ENCODE results near the gene JAK3. TPM values are rescaled to one million over a fixed set of nuclear protein-coding genes. Genes with fewer than 3 reads are reported as not detected.

Gene JAK3
- total and polyA plus RNA-seq, 2 donors = 16.1 to 50.4 TPM

DNA sequence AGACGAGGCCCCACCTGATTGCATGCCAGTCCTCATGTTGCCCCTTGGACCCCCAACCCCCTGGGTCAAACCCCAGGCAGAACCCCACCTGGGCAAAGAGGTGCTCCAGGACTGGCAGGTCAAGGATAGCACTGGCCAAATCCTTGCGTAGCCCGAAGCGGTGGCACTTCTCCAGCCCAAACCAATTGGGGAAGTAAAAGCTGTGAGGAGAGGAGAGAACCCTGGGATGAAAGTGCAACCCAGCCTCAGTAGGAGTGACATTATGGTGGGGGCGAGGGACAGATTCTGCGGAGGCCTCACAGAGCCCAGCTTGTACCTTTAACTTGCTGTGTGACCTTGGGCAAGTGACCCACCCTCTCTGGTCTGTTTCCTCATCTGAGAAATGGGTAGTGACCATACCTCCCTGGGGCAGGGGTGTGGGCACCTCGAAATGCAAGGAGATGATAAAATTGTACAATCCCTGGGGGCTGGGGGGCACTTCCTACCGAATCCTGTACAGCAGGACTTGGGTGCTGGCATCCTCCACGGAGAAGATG, 4.4 kb downstream of the JAK3 start:
- 96% methylated on average over 9 of the region's 9 CpGs for WGBS
- Histone ChIP-seq H3K9me3 (ENCODE audit: control insufficient read depth in 2 of 2, insufficient read depth in 1 of 2, low read length in 1 of 2) (no peaks in the 10 kb centered on the region), H3K4me3 (ENCODE audit: low read length in 2 of 2) (no peak overlapping the region), H3K36me3 (ENCODE audit: control insufficient read depth in 2 of 2, insufficient read depth in 2 of 2, low read length in 1 of 2) (peaks cover 48 to 50% of the 10 kb centered on the region in 2 donors), H3K27me3 (ENCODE audit: control insufficient read depth in 2 of 2, insufficient read depth in 1 of 2, low read length in 1 of 2) (no peaks in the 10 kb centered on the region), H3K27ac (ENCODE audit: low read depth in 1 of 2, low read length in 1 of 2) (no peak overlapping the region), H3K4me1 (ENCODE audit: control insufficient read depth in 2 of 2, insufficient read depth in 2 of 2, low read length in 2 of 2) (peaks cover 2 to 22% of the 10 kb centered on the region in 2 donors)
- no peak for DNase-seq (ENCODE audit: low read depth in 6 of 9, low spot score in 9 of 9)

DNA sequence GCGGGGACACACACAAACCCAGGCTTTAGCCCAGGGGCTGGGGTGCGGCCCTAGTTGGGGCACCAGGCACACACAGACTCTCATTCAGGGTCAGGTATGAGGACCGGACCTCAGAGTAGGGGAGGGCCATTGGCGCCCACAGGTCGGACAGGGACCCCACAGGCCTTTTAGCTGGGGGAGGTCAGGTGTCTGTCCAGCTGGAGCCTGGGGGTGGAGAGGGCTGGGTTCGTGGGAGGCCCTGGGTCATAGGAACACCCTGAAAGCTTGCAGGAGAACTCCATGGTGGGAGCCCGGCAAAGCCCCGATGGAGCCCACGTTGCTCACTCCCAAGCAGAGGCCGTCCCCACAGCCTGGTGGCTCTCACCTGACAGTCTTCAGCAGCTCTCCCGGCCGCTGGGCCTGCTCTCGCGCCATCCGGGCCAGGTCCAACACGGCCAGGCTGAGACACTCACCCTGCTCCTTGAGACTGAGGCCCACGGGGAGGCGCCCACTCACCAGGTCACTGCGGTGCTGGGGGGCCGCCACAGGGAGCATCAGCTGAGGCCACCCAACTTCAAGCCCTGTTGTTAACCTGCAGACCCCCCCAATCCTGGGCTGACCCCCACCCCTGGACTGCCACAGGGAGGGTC, 5.0 kb downstream of the JAK3 start:
- Histone ChIP-seq H3K4me3 (ENCODE audit: low read length in 2 of 2) (no peak overlapping the region), H3K9me3 (ENCODE audit: control insufficient read depth in 2 of 2, insufficient read depth in 1 of 2, low read length in 1 of 2) (no peaks in the 10 kb centered on the region), H3K27ac (ENCODE audit: low read depth in 1 of 2, low read length in 1 of 2) (no peak overlapping the region), H3K36me3 (ENCODE audit: control insufficient read depth in 2 of 2, insufficient read depth in 2 of 2, low read length in 1 of 2) (peaks cover 53 to 56% of the 10 kb centered on the region in 2 donors), H3K4me1 (ENCODE audit: control insufficient read depth in 2 of 2, insufficient read depth in 2 of 2, low read length in 2 of 2) (peaks cover 2 to 16% of the 10 kb centered on the region in 2 donors), H3K27me3 (ENCODE audit: control insufficient read depth in 2 of 2, insufficient read depth in 1 of 2, low read length in 1 of 2) (no peaks in the 10 kb centered on the region)
- no peak for DNase-seq (ENCODE audit: low read depth in 6 of 9, low spot score in 9 of 9)
- WGBS = 96% methylated on average over 20 of the region's 20 CpGs

DNA sequence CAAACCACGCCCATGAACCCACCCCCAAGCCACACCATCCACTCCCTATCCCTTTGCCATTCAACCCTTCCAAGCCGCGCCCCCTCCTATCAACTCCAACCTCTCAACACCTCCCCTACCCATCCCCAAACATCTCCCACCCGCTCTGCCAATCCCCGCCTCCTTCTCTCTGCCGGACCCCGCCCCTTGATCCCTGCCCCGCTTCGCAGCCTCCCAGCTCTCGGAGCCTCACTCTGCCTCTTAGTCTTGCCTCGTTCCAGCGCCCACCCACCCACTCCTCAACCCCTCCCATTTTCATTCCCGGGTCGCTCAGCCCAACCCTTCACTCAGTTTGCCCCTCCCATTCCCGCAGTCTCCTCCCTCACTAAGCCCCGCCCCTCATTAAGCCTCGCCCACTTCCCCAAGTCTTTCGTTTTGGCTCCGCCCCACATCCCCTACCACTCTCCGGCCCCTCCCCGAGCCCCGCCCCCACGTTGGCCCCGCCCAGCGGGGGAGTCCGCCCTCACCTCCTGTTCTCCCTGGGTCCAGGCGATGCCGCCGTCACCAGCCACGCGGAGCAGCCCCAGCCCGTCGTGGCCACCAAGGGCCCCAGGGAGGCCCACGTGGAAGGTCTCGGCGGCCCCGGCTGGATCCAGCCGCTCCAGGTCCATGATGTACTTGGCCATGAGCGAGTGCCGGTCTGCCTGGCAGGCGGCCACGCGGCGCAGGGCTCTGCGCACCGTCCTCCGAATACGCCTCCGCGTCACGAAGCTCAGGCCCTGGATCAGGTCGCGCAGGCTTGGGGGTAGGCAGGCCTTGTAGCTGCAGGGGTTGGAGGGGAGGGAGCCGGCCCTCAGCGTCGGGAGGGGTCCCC, 5.7 kb downstream of the JAK3 start:
- no peaks in the 10 kb centered on the region for H3K27me3 ChIP-seq (ENCODE audit: control insufficient read depth in 2 of 2, insufficient read depth in 1 of 2, low read length in 1 of 2)
- DNase-seq (ENCODE audit: low read depth in 6 of 9, low spot score in 9 of 9) = no peak
- 91% methylated on average over 56 of the region's 56 CpGs for WGBS

DNA sequence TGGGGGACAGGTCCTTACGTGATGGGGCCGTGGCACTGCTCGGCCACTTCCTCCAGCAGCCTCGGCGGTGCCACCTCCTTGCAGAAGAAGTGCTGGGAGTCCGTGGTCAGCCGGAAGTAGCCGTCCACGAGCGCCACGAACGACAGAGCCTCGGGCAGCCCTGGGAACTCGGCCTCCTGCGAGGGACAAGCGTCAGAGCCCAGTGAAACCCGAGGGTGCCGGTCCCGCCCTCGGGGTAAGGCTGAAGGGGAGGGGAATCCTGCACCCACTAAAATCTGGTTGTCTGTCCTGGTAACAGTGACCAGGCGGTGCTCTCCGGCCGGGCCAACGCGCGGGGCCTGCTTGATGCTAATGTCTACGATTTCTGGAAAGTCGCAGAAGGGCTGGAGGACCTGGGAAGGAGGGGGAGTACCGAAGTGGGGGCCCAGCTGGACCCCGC, 6.4 kb downstream of the JAK3 start:
- Histone ChIP-seq H3K27ac (ENCODE audit: low read depth in 1 of 2, low read length in 1 of 2) (no peak overlapping the region), H3K4me1 (ENCODE audit: control insufficient read depth in 2 of 2, insufficient read depth in 2 of 2, low read length in 2 of 2) (peaks cover 0 to 6% of the 10 kb centered on the region in 2 donors), H3K9me3 (ENCODE audit: control insufficient read depth in 2 of 2, insufficient read depth in 1 of 2, low read length in 1 of 2) (no peaks in the 10 kb centered on the region), H3K4me3 (ENCODE audit: low read length in 2 of 2) (no peak overlapping the region), H3K36me3 (ENCODE audit: control insufficient read depth in 2 of 2, insufficient read depth in 2 of 2, low read length in 1 of 2) (peaks cover 62 to 63% of the 10 kb centered on the region in 2 donors), H3K27me3 (ENCODE audit: control insufficient read depth in 2 of 2, insufficient read depth in 1 of 2, low read length in 1 of 2) (no peaks in the 10 kb centered on the region)
- WGBS = 94% methylated on average over 30 of the region's 30 CpGs
- DNase-seq (ENCODE audit: low read depth in 6 of 9, low spot score in 9 of 9) = no peak

More for the DNA sequence above, 5.7 kb downstream of the JAK3 start:
- Histone ChIP-seq H3K9me3 (ENCODE audit: control insufficient read depth in 2 of 2, insufficient read depth in 1 of 2, low read length in 1 of 2) (no peaks in the 10 kb centered on the region), H3K36me3 (ENCODE audit: control insufficient read depth in 2 of 2, insufficient read depth in 2 of 2, low read length in 1 of 2) (peaks cover 57 to 59% of the 10 kb centered on the region in 2 donors), H3K4me1 (ENCODE audit: control insufficient read depth in 2 of 2, insufficient read depth in 2 of 2, low read length in 2 of 2) (peaks cover under 1 to 11% of the 10 kb centered on the region in 2 donors), H3K27ac (ENCODE audit: low read depth in 1 of 2, low read length in 1 of 2) (no peak overlapping the region), H3K4me3 (ENCODE audit: low read length in 2 of 2) (no peak overlapping the region)

DNA sequence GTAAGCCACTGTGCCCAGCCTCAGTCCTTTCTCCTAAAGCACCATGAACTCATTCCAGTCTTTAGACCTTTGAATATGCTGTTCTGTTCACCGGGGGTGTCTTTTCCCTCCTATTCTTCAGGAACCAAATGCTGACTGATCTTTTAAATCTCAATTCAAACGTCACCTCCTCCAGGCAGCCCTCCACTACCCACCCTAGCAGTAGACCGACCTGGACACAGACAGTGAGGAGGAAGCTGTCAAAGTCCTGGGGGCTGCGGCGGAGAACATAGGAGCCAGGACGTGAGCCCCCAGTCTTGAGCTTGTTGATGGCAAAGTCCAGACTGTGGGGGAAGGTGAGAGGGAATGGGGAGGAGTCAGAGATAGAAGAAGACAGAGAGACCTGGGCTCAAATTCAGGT, 7.8 kb downstream of the JAK3 start:
- DNase-seq (ENCODE audit: low read depth in 6 of 9, low spot score in 9 of 9) = no peak
- H3K27me3 ChIP-seq (ENCODE audit: control insufficient read depth in 2 of 2, insufficient read depth in 1 of 2, low read length in 1 of 2) = no peaks in the 10 kb centered on the region
- H3K9me3 ChIP-seq (ENCODE audit: control insufficient read depth in 2 of 2, insufficient read depth in 1 of 2, low read length in 1 of 2) = no peaks in the 10 kb centered on the region
- H3K36me3 ChIP-seq (ENCODE audit: control insufficient read depth in 2 of 2, insufficient read depth in 2 of 2, low read length in 1 of 2) = peaks cover 66 to 71% of the 10 kb centered on the region in 2 donors
- H3K27ac ChIP-seq (ENCODE audit: low read depth in 1 of 2, low read length in 1 of 2) = no peak overlapping the region
- WGBS = 97% methylated on average over 6 of the region's 6 CpGs
- H3K4me1 ChIP-seq (ENCODE audit: control insufficient read depth in 2 of 2, insufficient read depth in 2 of 2, low read length in 2 of 2) = no peaks in the 10 kb centered on the region
- no peak overlapping the region for H3K4me3 ChIP-seq (ENCODE audit: low read length in 2 of 2)

DNA sequence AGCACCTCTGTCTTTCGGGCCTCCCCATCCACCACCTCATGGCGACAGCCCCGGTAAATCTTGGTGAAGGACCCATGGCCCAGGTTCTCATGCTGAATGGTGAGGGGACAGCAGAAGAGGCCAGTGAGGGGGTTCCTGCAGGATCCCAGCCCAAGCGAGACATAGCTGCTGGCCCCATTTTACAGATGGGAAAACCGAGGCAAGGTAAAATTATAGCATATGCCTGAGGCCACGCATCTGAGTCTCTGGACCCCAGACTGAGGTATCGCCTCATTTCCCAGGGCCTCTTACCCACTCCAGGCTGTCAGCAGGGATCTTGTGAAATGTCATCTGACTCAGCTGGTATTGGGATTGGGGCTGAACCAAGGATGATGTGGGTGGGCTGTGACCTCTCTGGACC, 9.8 kb downstream of the JAK3 start:
- H3K9me3 ChIP-seq (ENCODE audit: control insufficient read depth in 2 of 2, insufficient read depth in 1 of 2, low read length in 1 of 2) = no peaks in the 10 kb centered on the region
- H3K27me3 ChIP-seq (ENCODE audit: control insufficient read depth in 2 of 2, insufficient read depth in 1 of 2, low read length in 1 of 2) = no peaks in the 10 kb centered on the region
- H3K36me3 ChIP-seq (ENCODE audit: control insufficient read depth in 2 of 2, insufficient read depth in 2 of 2, low read length in 1 of 2) = peaks cover 64 to 74% of the 10 kb centered on the region in 2 donors
- no peaks in the 10 kb centered on the region for H3K4me1 ChIP-seq (ENCODE audit: control insufficient read depth in 2 of 2, insufficient read depth in 2 of 2, low read length in 2 of 2)
- DNase-seq (ENCODE audit: low read depth in 6 of 9, low spot score in 9 of 9) = no peak
- WGBS = 98% methylated on average over 7 of the region's 7 CpGs
- H3K4me3 ChIP-seq (ENCODE audit: low read length in 2 of 2) = no peak overlapping the region
- H3K27ac ChIP-seq (ENCODE audit: low read depth in 1 of 2, low read length in 1 of 2) = no peak overlapping the region

DNA sequence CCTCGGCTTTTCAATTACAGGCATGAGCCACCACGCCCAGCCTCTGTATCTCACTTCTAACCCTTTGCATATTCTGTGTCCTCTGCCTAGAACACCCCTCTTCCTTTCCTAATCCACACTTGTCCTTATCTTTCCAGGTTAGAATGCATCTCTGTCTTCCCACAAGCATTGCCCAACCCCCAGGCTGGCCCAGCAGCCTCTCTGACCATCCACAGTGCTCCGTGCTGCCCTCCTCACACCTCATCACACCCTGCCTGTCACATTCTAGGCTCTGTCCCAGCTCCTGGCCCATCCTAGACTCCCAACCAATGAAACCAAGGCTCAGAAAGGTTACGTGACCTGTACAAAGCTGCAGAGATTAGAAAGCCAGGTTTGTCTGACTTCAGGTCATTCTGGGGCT, 11.3 kb downstream of the JAK3 start:
- Histone ChIP-seq H3K36me3 (ENCODE audit: control insufficient read depth in 2 of 2, insufficient read depth in 2 of 2, low read length in 1 of 2) (peaks cover 51 to 76% of the 10 kb centered on the region in 2 donors), H3K4me3 (ENCODE audit: low read length in 2 of 2) (no peak overlapping the region), H3K27ac (ENCODE audit: low read depth in 1 of 2, low read length in 1 of 2) (no peak overlapping the region), H3K27me3 (ENCODE audit: control insufficient read depth in 2 of 2, insufficient read depth in 1 of 2, low read length in 1 of 2) (no peaks in the 10 kb centered on the region), H3K9me3 (ENCODE audit: control insufficient read depth in 2 of 2, insufficient read depth in 1 of 2, low read length in 1 of 2) (peaks cover 0 to 1% of the 10 kb centered on the region in 2 donors), H3K4me1 (ENCODE audit: control insufficient read depth in 2 of 2, insufficient read depth in 2 of 2, low read length in 2 of 2) (no peaks in the 10 kb centered on the region)
- DNase-seq (ENCODE audit: low read depth in 6 of 9, low spot score in 9 of 9) = no peak
- 98% methylated on average over 4 of the region's 4 CpGs for WGBS

DNA sequence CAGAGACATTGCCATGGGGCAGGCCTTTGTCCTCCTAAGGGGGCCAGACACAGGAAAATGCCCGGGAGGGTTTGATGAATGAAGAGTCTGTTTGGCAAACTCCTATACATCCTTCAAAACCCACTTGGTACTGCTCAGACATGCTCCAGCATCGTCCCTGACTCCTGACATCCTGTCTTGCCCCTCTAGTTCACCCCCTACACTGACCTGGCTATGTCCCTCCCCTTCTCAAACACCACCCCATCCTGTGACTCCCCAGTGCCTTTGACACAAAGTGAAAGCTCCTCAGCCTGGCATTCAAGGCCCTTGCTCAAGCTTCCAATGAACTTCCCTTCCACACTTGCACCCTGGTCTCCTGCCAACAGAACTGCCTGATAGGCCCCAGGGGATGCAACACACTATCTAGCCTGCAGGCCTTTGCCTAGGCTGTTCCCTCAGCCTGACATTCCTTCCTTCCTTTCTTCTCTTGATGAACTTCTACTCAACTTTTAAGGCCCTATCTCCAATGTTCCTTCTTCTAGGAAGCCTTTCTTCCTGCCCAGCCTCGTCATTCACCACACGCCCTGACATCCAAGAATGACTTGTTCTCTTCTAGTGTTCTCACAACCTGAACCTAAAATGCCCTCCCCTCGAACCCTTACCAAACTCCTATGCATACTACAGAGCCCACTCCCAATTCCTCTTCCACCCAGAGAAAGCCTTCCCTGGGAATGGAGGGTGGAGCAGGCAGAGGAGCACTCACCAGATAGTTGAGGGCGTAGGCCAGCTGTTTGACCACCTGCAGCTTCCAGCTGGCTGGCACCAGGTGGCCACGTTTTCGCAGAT, 12.4 kb downstream of the JAK3 start:
- 97% methylated on average over 8 of the region's 8 CpGs for WGBS
- no peaks in the 10 kb centered on the region for H3K4me1 ChIP-seq (ENCODE audit: control insufficient read depth in 2 of 2, insufficient read depth in 2 of 2, low read length in 2 of 2)

More for the DNA sequence above, 12.4 kb downstream of the JAK3 start:
- DNase-seq (ENCODE audit: low read depth in 6 of 9, low spot score in 9 of 9) = no peak
- Histone ChIP-seq H3K27me3 (ENCODE audit: control insufficient read depth in 2 of 2, insufficient read depth in 1 of 2, low read length in 1 of 2) (no peaks in the 10 kb centered on the region), H3K36me3 (ENCODE audit: control insufficient read depth in 2 of 2, insufficient read depth in 2 of 2, low read length in 1 of 2) (peaks cover 51 to 74% of the 10 kb centered on the region in 2 donors), H3K9me3 (ENCODE audit: control insufficient read depth in 2 of 2, insufficient read depth in 1 of 2, low read length in 1 of 2) (peaks cover 0 to 6% of the 10 kb centered on the region in 2 donors), H3K27ac (ENCODE audit: low read depth in 1 of 2, low read length in 1 of 2) (no peak overlapping the region), H3K4me3 (ENCODE audit: low read length in 2 of 2) (no peak overlapping the region)
